Measurements from ENCODE around the gene JARID2. TPM values are rescaled to one million over a fixed set of nuclear protein-coding genes. Genes with fewer than 3 reads are reported as not detected.

JARID2 gene
- total and polyA plus RNA-seq, 2 of the 4 experiments (the other 2 are of a cell fraction) = 9.6 to 12.9 TPM

DNA sequence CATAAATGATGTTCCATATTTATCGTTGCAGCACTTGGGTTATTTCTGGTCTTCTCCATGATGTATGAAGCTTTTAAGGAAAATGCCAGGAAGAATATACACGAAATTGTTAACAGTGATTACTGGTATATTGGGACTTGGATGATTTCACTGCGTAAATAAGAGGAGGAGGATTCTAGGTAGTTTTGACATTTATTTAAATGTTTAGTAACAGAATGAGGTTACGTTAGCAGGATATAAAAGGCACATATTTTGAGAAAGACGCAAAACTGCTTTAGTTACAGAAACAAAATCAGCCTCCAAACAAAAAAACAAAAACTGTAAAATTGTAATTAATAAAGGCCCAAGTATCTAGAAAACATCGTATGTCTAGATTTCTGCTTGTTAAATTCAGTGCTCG, 147.7 kb downstream of the JARID2 start:
- dilution Hi-C loops (cut with HindIII; ENCODE audit: low sequenced_read_pairs, unreplicated experiment) = no loop called here
- H3K4me1 ChIP-seq (ENCODE audit: control insufficient read depth, insufficient read depth, low read length) = peaks cover 19% of the 10 kb centered on the region
- H3K27me3 ChIP-seq (ENCODE audit: control insufficient read depth, insufficient read depth, low read length) = no peaks in the 10 kb centered on the region
- no peak overlapping the region for H4K5ac ChIP-seq (ENCODE audit: low read depth, low read length)
- H2BK120ac ChIP-seq (ENCODE audit: low read depth, low read length) = no peak overlapping the region
- peaks cover 10% of the 10 kb centered on the region for H3K9me1 ChIP-seq (ENCODE audit: insufficient read depth, low read length)
- no peak overlapping the region for H3K9ac ChIP-seq (ENCODE audit: low read depth, low read length)
- H3K79me1 ChIP-seq (ENCODE audit: low read depth in 1 of 2, low read length in 2 of 2) = peaks cover 39 to 74% of the 10 kb centered on the region in 2 experiments
- no peak for TF ChIP-seq CHD1 (IDR thresholded peaks at IDR 0.05; ENCODE audit: low read depth, low read length)
- TF ChIP-seq RAD21 (IDR thresholded peaks at IDR 0.05; ENCODE audit: low read length) = no peak
- TF ChIP-seq RCOR1 (IDR thresholded peaks at IDR 0.05; ENCODE audit: insufficient replicate concordance, low read length) = no peak
- TF ChIP-seq SMC3 (IDR thresholded peaks at IDR 0.05; ENCODE audit: low read depth, low read length) = no peak
- TF ChIP-seq MAZ (IDR thresholded peaks at IDR 0.05; ENCODE audit: borderline replicate concordance, low read depth, low read length) = no peak
- no peak for TF ChIP-seq POLR2A (IDR thresholded peaks at IDR 0.05; ENCODE audit: low read depth, low read length)
- TF ChIP-seq, protein P1, sequence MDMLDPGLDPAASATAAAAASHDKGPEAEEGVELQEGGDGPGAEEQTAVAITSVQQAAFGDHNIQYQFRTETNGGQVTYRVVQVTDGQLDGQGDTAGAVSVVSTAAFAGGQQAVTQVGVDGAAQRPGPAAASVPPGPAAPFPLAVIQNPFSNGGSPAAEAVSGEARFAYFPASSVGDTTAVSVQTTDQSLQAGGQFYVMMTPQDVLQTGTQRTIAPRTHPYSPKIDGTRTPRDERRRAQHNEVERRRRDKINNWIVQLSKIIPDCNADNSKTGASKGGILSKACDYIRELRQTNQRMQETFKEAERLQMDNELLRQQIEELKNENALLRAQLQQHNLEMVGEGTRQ (IDR thresholded peaks at IDR 0.05; ENCODE audit: low read depth, low read length) = no peak
- TF ChIP-seq NFE2L2 (IDR thresholded peaks at IDR 0.05; ENCODE audit: low read depth, low read length) = no peak
- no peak for TF ChIP-seq CEBPB (IDR thresholded peaks at IDR 0.05; ENCODE audit: low read depth, low read length)
- no peak overlapping the region for H3K4me2 ChIP-seq (ENCODE audit: low read depth, low read length)
- H3K56ac ChIP-seq (ENCODE audit: extremely low read depth, insufficient read depth, low read length) = no peak overlapping the region
- in situ Hi-C loops (cut with MboI; ENCODE audit: low sequenced_read_pairs) = loop anchor here (10.0 to 25.0 kb wide), 2 partner anchors 1179 to 1481 kb away; partner anchors contain the start of gene RNF182
- H3K18ac ChIP-seq (ENCODE audit: low read depth, low read length) = no peak overlapping the region
- peaks cover 80% of the 10 kb centered on the region for H4K20me1 ChIP-seq (ENCODE audit: insufficient read depth, low read length)
- no TSS peak for BruUV-seq (replicated peaks)
- H3K9me3 ChIP-seq (ENCODE audit: control insufficient read depth, insufficient read depth, low read length) = no peaks in the 10 kb centered on the region
- no peak for DNase-seq
- H2BK20ac ChIP-seq (ENCODE audit: low read depth, low read length) = no peak overlapping the region
- no peak overlapping the region for H2BK15ac ChIP-seq (ENCODE audit: low read depth, low read length)
- WGBS, 2 experiments (ENCODE audit: extremely low coverage in 2 of 2, insufficient read length in 1 of 2) = 100% methylated on average over 3 of the region's 7 CpGs; no CpG with 5 or more reads in 1 of the 2 experiments
- H2AFZ ChIP-seq (replicated peaks; ENCODE audit: low read length, poor library complexity) = no peak overlapping the region
- H3K4me3 ChIP-seq (ENCODE audit: insufficient read depth, low read depth, low read length) = no peak overlapping the region
- H4K8ac ChIP-seq (ENCODE audit: low read depth in 2 of 2, low read length in 2 of 2) = no peak overlapping the region
- H4K91ac ChIP-seq (ENCODE audit: insufficient read depth, low read depth, low read length) = no peak overlapping the region
- no peak overlapping the region for H3K23ac ChIP-seq (ENCODE audit: low read depth, low read length)
- no peak overlapping the region for H2AK5ac ChIP-seq (ENCODE audit: low read depth, low read length)
- H3K27ac ChIP-seq (ENCODE audit: insufficient read depth, low read length) = no peak overlapping the region
- no peaks in the 10 kb centered on the region for H3K36me3 ChIP-seq (ENCODE audit: control insufficient read depth, insufficient read depth, low read length)
- ATAC-seq (ENCODE audit: low read depth) = no peak
- H3K4ac ChIP-seq (ENCODE audit: low read depth, low read length) = no peak overlapping the region
- ChIA-PET CTCF (no interaction called here), POLR2A (ENCODE audit: unreplicated experiment) (no interaction called here)
- H3K14ac ChIP-seq (replicated peaks; ENCODE audit: low read depth, low read length) = no peak overlapping the region
- H2AK9ac ChIP-seq (replicated peaks; ENCODE audit: low read depth, low read length, poor library complexity) = no peak overlapping the region
- H2BK5ac ChIP-seq (ENCODE audit: low read depth, low read length, poor library complexity, severe bottlenecking) = no peak overlapping the region
- intact Hi-C loops (cut with micrococcal nuclease) = no loop called here
